ENCODE data around the gene PODN. TPM values are rescaled to one million over a fixed set of nuclear protein-coding genes. Genes with fewer than 3 reads are reported as not detected.

PODN gene
- total RNA-seq, 1 donor from 2014 or later: 35.3 TPM

GRCh38 chr1:53122201-53122885 lies 60.3 kb downstream of the PODN start:
- peak; percentile 68 for ATAC-seq
- no peak for DNase-seq (ENCODE audit: missing footprints)
- intact Hi-C loops (cut with DNase I): no loop called here

- ATAC-seq: peak; percentile 9
- intact Hi-C loops (cut with DNase I): no loop called here
- no peak for DNase-seq (ENCODE audit: missing footprints)
Measured at GRCh38 chr1:53122961-53123413, 61.0 kb downstream of the PODN start.

- intact Hi-C loops (cut with DNase I): no loop called here
- ATAC-seq: peak; percentile 63
- no peak for DNase-seq (ENCODE audit: missing footprints)
Measured at GRCh38 chr1:53123453-53124140, 61.6 kb downstream of the PODN start.

- no peak for DNase-seq (ENCODE audit: missing footprints)
- intact Hi-C loops (cut with DNase I): no loop called here
- no peak for ATAC-seq
Measured at GRCh38 chr1:53125122-53125521, 63.1 kb downstream of the PODN start.

- no peak for ATAC-seq
- no peak for DNase-seq (ENCODE audit: missing footprints)
- intact Hi-C loops (cut with DNase I): no loop called here
Measured at GRCh38 chr1:53125623-53126360, 63.8 kb downstream of the PODN start.

GRCh38 chr1:53126495-53126894 lies 64.5 kb downstream of the PODN start:
- intact Hi-C loops (cut with DNase I): no loop called here
- ATAC-seq (no peak), DNase-seq (ENCODE audit: missing footprints) (no peak)

- no peak for ATAC-seq
- intact Hi-C loops (cut with DNase I): no loop called here
- no peak for DNase-seq (ENCODE audit: missing footprints)
Measured at GRCh38 chr1:53127546-53127945, 65.5 kb downstream of the PODN start.

- intact Hi-C loops (cut with DNase I): no loop called here
- ATAC-seq (no peak), DNase-seq (ENCODE audit: missing footprints) (no peak)
Measured at GRCh38 chr1:53128401-53128800, 66.4 kb downstream of the PODN start.

- no peak for DNase-seq (ENCODE audit: missing footprints)
- no peak for ATAC-seq
- intact Hi-C loops (cut with DNase I): no loop called here
Measured at GRCh38 chr1:53129891-53130597, 68.0 kb downstream of the PODN start.

GRCh38 chr1:53130598-53130877 lies 68.5 kb downstream of the PODN start:
- ATAC-seq: no peak

GRCh38 chr1:53130878-53131589 lies 69.0 kb downstream of the PODN start:
- intact Hi-C loops (cut with DNase I): no loop called here
- ATAC-seq: peak; percentile 32
- no peak for DNase-seq (ENCODE audit: missing footprints)

More at GRCh38 chr1:53130598-53130877, 68.5 kb downstream of the PODN start:
- DNase-seq (ENCODE audit: missing footprints): no peak
- intact Hi-C loops (cut with DNase I): no loop called here

- intact Hi-C loops (cut with DNase I): no loop called here
- no peak for ATAC-seq
- no peak for DNase-seq (ENCODE audit: missing footprints)
Measured at GRCh38 chr1:53131590-53131938, 69.6 kb downstream of the PODN start.

- DNase-seq (ENCODE audit: missing footprints) (no peak), ATAC-seq (no peak)
- intact Hi-C loops (cut with DNase I): no loop called here
Measured at GRCh38 chr1:53132176-53132575, 70.2 kb downstream of the PODN start.

GRCh38 chr1:53133261-53134041 lies 71.4 kb downstream of the PODN start:
- ATAC-seq (no peak), DNase-seq (ENCODE audit: missing footprints) (no peak)
- intact Hi-C loops (cut with DNase I): no loop called here

- intact Hi-C loops (cut with DNase I): no loop called here
- no peak for DNase-seq (ENCODE audit: missing footprints)
Measured at GRCh38 chr1:53134042-53134485, 72.1 kb downstream of the PODN start.

More at GRCh38 chr1:53134042-53134485, 72.1 kb downstream of the PODN start:
- ATAC-seq: no peak

All from Right ventricle myocardium inferior (tissue), 1 donor.